Sigmoid colon (tissue), 3 donors: ENCODE results near the gene CEMP1.
"Not testable (repeated sequence)": the region's sequence is repeated elsewhere in the genome, so short reads cannot be mapped to it uniquely, and the experiment has no call there.

Experiments
- CTCF ChIP-seq, 4 experiments: fragments of 450-650 bp in 3 of 4; fragments of 200-600 bp in 1 of 4; IDR thresholded peaks; one replicate each; pipeline ENCODE4 v1.5.1; 2016 to 2019; ENCODE audit warnings: antibody characterized with exemption in 4 of 4, mild to moderate bottlenecking in 3 of 4, moderate library complexity in 2 of 4
- POLR2A ChIP-seq, 2 donors: fragments of 450-650 bp; IDR thresholded peaks; one replicate each; pipeline ENCODE4 v1.6.1; 2016; ENCODE audit warnings: antibody characterized with exemption in 2 of 2, mild to moderate bottlenecking in 2 of 2, moderate library complexity in 2 of 2

- not testable (repeated sequence) for TF ChIP-seq CTCF, POLR2A (IDR thresholded peaks at IDR 0.05)
Measured at GRCh38 chr16:2568573-2568972, 37.4 kb upstream of the CEMP1 start.
